HuH-7.5 (cell line): ENCODE results near the gene CELF2.
"Not testable (repeated sequence)": the region's sequence is repeated elsewhere in the genome, so short reads cannot be mapped to it uniquely, and the experiment has no call there.

Source experiments
- DNase-seq: peaks from one replicate; pipeline ENCODE4 v3.0.0; 2011; ENCODE audit warnings: low spot score

CELF2 gene

DNA sequence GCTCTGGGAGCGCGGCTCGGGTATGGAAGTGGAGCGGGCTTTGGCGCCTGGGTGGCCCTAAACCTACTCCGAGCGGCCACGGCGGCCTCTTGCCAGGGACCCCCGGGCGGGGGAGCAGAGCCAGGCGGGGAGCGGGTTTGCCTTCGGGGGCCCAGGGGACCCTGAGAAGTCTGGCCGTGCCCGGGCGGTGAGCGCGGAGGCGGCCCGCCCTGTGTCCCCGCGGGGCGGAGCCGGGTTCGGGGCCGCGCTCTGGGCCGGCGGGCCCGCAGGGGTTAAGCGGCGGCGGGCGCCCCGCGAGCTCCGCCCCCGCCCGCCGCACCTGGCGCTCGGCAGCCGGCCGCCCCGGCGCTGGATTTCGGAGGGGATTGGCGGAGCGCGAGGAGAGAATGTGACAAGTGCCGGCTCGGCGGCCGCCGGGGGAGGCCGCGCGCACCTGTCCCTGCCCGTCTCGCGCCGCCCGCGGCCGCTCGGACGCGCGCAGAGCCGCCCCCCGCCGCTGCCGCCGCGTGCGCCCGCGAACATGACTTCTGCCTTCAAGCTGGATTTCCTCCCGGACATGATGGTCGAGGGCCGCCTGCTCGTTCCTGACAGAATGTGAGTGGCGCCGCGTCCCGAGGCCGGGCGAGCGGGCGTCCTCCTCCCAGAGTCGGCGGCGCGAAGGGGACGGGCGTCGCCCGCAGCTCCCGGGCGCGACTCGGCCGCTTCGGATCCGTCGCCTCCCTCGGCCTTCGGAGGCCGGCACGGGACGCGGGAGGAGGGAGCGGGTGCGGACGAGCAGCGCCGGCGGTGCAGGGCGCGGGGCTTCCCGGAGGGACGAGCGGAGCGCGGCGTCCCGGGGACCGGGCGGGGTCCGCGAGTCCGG lies at the start of gene CELF2:
TSS of gene CELF2 (plus strand) at position 303 of the 862 bp plus-strand sequence. CDS start at position 521, 218 bp downstream.
- no peak for DNase-seq

- DNase-seq, result no peak
Observed at GRCh38 chr10:10968257-10968588, 49.4 kb upstream of the CELF2 start.

GRCh38 chr10:10973310-10973709 lies 44.4 kb upstream of the CELF2 start:
- DNase-seq, result no peak

GRCh38 chr10:10975647-10976046 lies 42.0 kb upstream of the CELF2 start:
- DNase-seq, result no peak

GRCh38 chr10:10976652-10977051 lies 41.0 kb upstream of the CELF2 start:
- DNase-seq, result no peak

DNA sequence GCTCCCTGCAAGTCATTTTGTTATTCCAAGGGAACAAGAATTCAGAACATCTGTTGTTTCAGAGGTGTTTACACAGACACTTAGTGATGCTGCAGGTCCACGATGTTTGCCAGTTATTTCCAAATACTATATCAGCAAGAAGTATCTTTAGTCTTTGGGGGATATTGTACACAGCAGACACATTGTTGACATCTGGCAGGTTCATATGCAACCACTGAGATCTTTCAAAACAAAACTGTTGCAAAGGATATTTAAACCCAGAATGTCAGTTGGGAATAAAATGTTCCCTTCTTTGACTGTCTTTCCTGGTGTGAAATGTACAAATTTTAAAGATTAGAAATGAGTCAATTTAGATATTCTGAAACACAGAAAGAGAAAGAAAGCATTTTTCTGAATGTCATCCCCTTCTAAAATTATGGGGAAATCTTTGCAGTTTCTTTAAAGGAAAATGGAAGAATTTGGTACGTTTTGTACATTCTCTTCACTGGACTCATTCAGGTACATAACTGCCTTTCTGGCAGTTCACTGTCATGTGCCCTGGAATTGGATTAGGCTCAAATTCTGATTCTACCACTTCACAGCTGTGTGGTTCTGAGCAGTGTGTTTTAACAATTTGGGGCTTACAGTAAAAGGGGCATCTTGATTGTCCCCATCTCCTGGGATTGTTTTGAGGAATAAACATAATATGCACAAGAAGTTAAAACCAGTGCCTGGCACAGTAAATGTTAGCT lies 40.3 kb upstream of the CELF2 start:
- DNase-seq, result no peak

- no peak for DNase-seq
Observed at GRCh38 chr10:10977978-10978377, 39.7 kb upstream of the CELF2 start.

GRCh38 chr10:10985361-10985760 lies 32.3 kb upstream of the CELF2 start:
- no peak for DNase-seq

GRCh38 chr10:10986606-10987005 lies 31.1 kb upstream of the CELF2 start:
- no peak for DNase-seq

- DNase-seq, result no peak
Observed at GRCh38 chr10:10987111-10987510, 30.6 kb upstream of the CELF2 start.

GRCh38 chr10:10989669-10990068 lies 28.0 kb upstream of the CELF2 start:
- DNase-seq, result no peak

- DNase-seq, result no peak
Observed at GRCh38 chr10:10991144-10991543, 26.5 kb upstream of the CELF2 start.

DNA sequence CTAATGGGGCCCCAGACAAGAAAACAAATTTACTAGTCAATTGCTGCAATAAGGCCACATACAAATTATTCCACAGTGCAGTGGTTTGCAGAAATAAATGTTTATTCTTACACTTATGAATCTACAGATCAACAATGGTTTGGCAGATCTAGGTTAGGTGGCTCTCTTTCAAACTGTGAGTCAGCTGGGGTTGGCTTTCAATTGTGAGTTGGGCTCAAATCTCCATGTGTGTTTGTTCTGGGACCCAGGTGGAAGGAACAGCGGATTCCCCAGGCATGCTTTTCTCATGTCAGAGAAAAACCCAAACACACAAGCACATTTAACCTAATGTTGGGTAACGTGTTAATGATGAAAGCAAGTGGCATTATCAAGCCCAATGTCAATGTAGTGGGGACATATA lies 25.6 kb upstream of the CELF2 start:
- no peak for DNase-seq

DNA sequence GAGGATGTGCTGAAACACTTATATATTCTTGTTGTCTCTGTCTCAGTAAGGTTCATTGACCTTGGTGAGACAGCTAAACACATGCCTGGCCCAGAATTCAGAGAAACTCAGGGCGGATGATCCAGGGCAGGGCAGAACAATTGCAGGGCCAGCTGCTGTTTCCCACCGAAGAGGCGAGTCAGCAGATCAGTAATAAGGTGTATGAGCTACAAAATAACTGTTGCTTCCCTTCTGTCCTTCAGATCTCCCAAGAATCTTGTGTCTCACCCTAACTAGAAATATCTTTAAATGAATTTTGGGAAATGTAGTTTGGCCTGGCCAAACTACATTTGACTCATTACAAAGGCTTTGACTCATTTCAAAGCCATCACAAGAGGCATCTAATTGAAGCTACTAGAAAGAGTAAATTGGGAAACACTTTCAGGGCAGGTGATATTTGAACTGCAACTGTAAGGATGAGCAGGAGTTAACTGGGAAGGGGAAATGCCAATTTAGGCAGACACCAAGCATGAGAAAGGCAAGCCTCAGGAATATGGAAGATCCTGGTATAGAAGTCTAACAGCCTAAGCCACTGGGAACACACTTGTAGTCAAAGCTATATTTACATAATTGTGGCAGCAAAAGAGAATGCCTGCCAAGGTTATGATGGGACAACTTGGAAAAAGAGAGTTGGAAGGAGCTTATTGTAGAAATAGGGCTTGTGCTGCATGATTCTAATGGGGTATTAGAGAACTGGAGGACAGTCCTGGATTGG lies 24.5 kb upstream of the CELF2 start:
- no peak for DNase-seq

DNA sequence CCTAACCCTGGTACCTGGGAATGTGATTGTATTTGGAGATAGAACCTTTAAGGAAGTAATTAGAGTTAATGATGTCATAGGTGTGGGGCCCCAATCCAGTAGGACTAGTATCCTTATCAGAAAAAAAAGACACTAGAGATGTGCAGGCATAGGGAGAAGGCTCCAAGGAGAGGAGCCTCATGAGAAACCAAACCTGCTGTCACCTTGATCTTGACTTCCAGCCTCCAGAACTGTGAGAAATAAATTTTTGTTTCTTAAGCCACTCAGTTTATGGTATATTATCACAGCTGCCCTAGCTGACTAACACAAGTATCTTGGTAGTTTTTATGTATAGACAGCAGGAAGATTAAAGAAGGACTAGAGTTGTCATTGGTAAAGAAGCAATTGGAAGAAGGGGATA lies 23.9 kb upstream of the CELF2 start:
- no peak for DNase-seq

DNA sequence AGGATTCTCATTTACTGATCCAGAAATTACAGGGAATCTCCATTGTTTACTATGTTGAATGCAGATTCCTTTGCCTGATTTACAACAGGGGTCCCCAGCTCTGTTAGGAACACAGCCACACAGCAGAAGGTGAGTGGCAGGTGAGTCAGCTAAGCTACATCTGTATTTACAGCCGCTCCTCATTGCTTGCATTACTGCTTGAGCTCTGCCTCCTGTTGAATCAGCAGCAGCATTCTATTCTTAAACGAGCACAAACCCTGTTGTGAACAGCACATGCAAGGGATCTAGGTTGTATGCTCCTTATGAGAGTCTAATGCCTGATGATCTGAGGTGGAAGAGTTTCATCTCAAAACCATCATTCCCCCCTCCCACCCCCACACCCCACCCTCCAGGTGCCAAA lies 23.3 kb upstream of the CELF2 start:
- no peak for DNase-seq

DNA sequence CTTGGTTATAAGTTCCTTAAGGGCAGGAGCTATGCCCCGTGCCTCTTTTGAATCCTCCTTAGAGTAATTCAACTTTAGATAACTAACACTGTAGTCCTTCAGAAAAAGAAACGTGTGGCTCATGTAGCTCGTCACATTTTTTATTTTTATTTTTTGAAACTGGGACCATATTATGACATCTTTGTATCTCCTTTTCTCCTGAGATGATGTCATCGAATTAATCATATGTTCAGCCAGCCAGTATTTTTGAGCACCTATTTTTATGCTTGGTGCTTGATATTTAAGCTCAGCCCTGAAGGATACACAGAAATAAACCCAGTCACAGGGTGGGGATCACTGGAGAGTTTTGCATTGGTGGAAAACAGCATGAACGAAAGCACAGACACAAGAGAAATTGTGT lies 22.6 kb upstream of the CELF2 start:
- no peak for DNase-seq

- DNase-seq, result no peak
Observed at GRCh38 chr10:10996966-10997620, 20.6 kb upstream of the CELF2 start.

GRCh38 chr10:10999501-10999900 lies 18.2 kb upstream of the CELF2 start:
- not testable (repeated sequence) for DNase-seq

DNA sequence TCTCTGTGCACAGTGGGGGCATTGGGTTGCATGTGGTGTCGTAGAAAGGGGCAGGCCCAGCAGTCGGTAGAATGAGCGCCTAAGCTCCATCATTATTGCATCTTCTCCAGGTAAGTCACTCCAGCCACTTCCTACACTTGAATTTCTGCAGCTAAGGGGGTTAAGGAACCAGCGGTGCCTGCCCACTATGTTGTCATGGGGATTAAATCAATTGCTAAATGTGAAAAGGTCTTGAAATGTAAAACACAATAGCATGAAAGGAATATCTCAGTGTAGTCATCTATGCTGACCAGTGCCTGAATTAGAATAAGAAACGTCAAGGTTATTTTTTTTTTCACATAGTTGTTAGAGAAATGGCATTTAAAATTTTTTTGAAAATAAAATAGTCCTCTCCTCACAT lies 15.2 kb upstream of the CELF2 start:
- no peak for DNase-seq

- no peak for DNase-seq
Observed at GRCh38 chr10:11002916-11003315, 14.8 kb upstream of the CELF2 start.

DNA sequence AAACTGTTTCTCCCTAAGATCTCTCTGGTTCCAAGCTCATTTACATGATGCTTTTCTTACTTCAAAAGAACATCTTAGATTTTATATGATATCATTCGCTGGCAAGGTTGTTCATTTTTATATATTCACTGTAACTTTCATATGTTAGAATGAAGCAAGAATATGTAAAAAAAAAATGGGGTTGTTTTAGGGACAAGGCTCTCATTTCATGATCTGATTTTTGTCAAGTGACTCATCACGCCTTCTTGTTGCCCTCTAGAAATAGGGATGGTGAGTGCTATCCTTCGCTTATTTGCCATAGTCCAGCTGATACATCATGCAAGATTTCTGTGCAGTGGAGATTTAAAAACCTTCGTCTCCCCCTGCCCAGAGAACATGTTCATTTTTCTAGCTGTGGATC lies 14.0 kb upstream of the CELF2 start:
- no peak for DNase-seq
